Activated CD4-positive, alpha-beta T cell treated with anti-CD3 and anti-CD28 coated beads, Interleukin-2, amount 10 ng/mL, durations not matched to agents 7 days and 5 days (primary cell): ENCODE measurements around the gene NR2F1. TPM values are rescaled to one million over a fixed set of nuclear protein-coding genes. Genes with fewer than 3 reads are reported as not detected.

ENCODE experiments used
- CTCF ChIA-PET: fragments of 350-600 bp; sonication (Branson Sonifier 250); formaldehyde crosslinking; loops from one replicate; lab custom pipeline; 2021; ENCODE audit warnings: antibody characterized with exemption; lab: Charles Lee
- POLR2A ChIA-PET: fragments of 350-600 bp; sonication (Branson Sonifier 250); formaldehyde crosslinking; loops from one replicate; lab custom pipeline; 2021; ENCODE audit warnings: antibody characterized with exemption; lab: Charles Lee
- DNase-seq: peaks from one replicate; pipeline ENCODE4 v3.0.0-alpha.2; 2020
- H3K27ac Mint-ChIP-seq: one replicate; pipeline ENCODE4 v1.8.0; 2021; ENCODE audit warnings: mild to moderate bottlenecking, moderate library complexity, mixed read lengths
- H3K27me3 Mint-ChIP-seq: one replicate; pipeline ENCODE4 v1.8.0; 2021; ENCODE audit warnings: mixed read lengths
- H3K36me3 Mint-ChIP-seq: one replicate; pipeline ENCODE4 v1.8.0; 2021; ENCODE audit warnings: low read depth, mixed read lengths
- H3K4me1 Mint-ChIP-seq: one replicate; pipeline ENCODE4 v1.8.0; 2021; ENCODE audit warnings: mixed read lengths
- H3K4me3 Mint-ChIP-seq: one replicate; pipeline ENCODE4 v1.8.0; 2021; ENCODE audit warnings: mild to moderate bottlenecking, moderate library complexity, mixed read lengths
- H3K9me3 Mint-ChIP-seq: one replicate; pipeline ENCODE4 v1.8.0; 2021; ENCODE audit warnings: mixed read lengths
- total RNA-seq, 2 experiments: library from RNA; stranded (reverse); gene quantifications; one replicate each; pipeline ENCODE4 v1.2.3, GENCODE V29; 2021

NR2F1 gene
- total RNA-seq, 2 experiments from 2014 or later, result not detected

DNA sequence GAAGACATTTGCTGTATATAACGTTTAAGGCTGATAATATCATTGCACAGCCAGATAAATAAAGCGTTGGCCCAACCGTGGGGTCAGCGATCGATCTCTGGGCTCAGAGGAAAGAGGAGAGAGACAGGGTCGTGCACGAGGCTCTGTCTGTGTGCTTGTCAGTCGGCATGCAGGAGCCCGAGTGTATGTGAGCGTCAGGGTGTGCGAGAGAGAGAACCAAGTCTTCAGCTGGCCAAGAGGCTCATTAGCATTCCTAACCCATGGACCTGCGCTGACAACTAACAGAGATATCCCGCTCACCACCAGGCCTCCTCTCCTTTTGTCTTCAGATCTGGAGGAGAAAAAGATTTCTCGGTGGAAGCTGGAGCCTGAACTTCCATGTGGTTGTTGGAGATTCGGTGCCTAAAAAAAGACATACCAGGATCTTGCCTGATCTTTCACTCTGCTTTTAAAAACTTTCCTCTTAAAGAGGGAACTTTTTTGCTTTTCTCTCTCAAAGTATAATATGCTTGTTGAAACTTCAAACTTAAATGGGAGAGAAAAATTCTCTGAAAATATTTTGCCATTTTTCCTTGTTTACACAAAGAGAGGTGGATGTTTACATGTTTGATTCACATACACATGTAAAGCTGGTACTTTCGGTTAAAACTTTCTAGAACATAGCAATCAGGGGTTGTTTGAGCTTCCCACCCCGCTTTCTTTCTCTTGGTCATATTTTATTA, 16.5 kb downstream of the NR2F1 start:
- no peak for DNase-seq
- peaks cover 7% of the 10 kb centered on the region for H3K36me3 Mint-ChIP-seq
- ChIA-PET POLR2A (no interaction called here), CTCF (interaction anchor here (1.4 kb wide), 1 partner anchor 40 kb away, joined by 3 read pairs; no protein-coding TSS in a partner anchor)
- H3K4me1 Mint-ChIP-seq, result peaks cover 3% of the 10 kb centered on the region
- no peak overlapping the region for H3K27ac Mint-ChIP-seq
- H3K27me3 Mint-ChIP-seq, result peaks cover 40% of the 10 kb centered on the region
- H3K4me3 Mint-ChIP-seq, result no peak overlapping the region
- H3K9me3 Mint-ChIP-seq, result no peaks in the 10 kb centered on the region

DNA sequence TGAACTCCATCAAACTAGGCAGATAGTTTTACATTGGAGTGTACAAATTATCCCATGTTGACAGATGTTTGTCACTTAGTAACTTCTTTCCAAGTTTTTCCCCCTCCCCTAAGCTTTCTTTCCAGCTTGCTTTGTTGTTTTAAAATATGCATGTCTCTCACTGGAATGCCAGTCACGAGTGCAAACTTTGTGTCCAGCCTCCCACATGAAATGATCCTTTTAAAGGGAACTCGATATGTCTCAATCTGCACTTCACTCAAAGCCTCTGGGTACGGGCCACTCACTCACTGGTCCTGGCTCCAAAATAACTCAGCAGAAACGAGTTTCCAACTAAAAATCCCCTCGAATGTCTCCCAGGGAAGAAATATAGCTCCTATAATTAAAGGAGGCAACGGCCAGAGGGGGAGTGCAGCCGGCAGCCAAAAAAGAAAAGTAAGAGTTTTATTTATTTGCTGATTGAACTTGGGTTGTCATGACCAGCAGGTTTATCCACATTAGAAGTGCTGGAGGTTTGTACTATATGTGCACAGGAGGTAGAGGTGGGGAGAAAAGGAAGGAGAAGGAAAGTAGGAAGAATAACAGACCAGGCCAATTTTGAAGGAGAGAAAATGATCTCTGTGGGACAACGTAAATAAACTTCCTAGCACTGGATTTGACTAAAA, 17.5 kb downstream of the NR2F1 start:
- Mint-ChIP-seq H3K4me3 (no peak overlapping the region), H3K36me3 (peaks cover 7% of the 10 kb centered on the region), H3K27ac (no peak overlapping the region), H3K27me3 (peaks cover 40% of the 10 kb centered on the region), H3K9me3 (no peaks in the 10 kb centered on the region), H3K4me1 (peaks cover 1% of the 10 kb centered on the region)
- ChIA-PET CTCF (interaction anchor here (1.1 to 1.4 kb wide), 3 partner anchors 11 to 41 kb away, joined by 3 read pairs; no protein-coding TSS in a partner anchor), POLR2A (no interaction called here)
- no peak for DNase-seq

DNA sequence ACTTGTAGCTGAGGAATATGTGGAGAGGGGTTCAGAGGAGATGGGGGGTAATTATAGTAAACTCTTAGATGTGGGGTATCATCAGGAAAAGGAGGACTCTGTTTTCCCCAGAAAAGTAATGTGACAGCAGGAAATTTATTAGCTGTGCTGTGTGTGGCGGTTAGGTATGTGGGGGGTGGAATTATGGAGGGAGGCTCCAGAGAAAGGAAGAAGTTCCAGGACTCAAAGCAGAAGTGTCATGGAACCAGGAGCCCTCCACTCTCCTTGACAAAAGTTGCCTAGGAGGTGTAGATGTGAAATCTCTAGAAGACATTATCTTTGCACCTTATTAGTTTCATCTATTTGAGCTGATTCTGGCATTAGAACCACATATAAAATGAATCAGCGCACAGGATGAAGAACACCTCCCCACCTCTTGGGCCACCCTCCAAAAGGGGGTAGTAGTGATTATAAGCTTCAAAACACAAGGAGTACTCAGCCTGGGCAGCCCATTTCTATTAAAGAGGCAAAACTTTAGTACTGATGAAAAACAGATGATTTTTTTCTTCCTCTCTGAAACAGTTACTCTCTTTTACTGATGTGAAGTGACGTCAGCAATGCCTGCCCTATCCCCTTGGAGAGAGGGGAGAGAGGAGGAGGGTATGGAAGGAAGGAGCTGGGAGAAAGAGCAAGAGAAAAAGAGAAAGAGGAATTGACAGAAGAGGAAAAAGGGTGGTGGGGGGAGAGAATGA, 18.2 kb downstream of the NR2F1 start:
- Mint-ChIP-seq H3K27me3 (peaks cover 40% of the 10 kb centered on the region), H3K9me3 (no peaks in the 10 kb centered on the region), H3K4me1 (no peaks in the 10 kb centered on the region), H3K36me3 (peaks cover 1% of the 10 kb centered on the region), H3K27ac (peak overlapping the region; percentile 12), H3K4me3 (no peak overlapping the region)
- ChIA-PET CTCF (interaction anchor here (1.1 to 1.2 kb wide), 2 partner anchors 11 to 18 kb away, joined by 3 read pairs; no protein-coding TSS in a partner anchor), POLR2A (no interaction called here)
- DNase-seq, result no peak

DNA sequence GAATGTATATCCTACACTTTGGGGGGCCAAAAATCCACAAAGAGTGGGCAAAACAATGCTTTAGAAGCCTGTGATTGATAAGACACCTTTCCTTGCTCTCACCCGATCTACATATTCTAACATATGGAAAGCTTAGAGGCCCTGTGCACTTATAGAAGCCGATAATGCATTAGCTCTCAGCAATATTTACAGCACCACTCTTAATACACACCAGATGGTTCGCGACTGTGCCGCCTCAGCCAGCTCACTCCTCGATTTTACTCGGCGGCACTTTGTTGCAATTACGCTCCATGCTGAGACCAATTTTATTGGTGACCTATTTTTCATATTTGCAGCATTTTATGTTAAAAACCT, 18.8 kb downstream of the NR2F1 start:
- Mint-ChIP-seq H3K36me3 (peaks cover 1% of the 10 kb centered on the region), H3K4me1 (no peaks in the 10 kb centered on the region), H3K4me3 (no peak overlapping the region), H3K9me3 (no peaks in the 10 kb centered on the region), H3K27me3 (peaks cover 40% of the 10 kb centered on the region), H3K27ac (peak overlapping the region; percentile 9)
- no peak for DNase-seq
- POLR2A ChIA-PET, result no interaction called here
- CTCF ChIA-PET, result interaction anchor here (1.1 to 1.2 kb wide), 2 partner anchors 10 to 18 kb away, joined by 3 read pairs; no protein-coding TSS in a partner anchor

DNA sequence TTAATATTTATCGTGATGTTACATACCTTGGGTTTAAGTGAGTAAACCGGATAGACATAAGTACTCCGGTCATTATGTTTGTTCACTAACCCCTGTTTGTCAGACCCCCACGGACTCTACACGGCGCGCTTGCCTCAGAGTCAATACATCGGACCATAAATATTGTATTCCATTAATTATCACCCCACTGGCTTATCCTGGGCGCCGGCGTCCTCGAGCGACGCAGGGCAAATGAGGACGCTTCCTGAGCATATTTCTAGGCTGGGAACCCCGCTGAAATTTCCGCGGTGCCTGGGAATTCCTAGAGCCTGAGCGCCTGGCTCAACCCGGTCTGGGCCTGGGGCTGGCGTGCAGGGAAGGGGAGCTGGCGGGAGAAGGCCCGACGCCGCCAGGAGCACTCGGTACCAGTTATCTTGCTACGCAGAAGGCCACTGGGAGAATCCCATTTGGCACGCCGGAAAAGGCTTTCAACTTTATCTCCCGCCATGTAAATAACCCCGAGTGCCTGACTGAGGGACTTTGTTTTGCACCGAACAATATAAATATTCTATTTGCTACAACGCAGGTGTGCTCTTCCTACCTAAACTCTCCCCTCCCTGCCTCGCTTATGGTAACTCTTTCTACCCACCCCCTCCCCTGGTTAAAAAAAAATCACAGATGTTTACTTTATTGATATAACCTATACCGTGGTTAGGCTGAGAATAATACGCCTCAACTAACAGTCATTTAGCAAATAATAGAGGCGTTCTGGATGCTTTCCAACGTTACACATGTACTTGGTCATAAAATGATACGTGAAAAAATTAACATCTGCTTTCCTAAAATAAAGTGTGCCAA, 19.4 kb downstream of the NR2F1 start:
- H3K9me3 Mint-ChIP-seq, result no peaks in the 10 kb centered on the region
- H3K27ac Mint-ChIP-seq, result no peak overlapping the region
- H3K27me3 Mint-ChIP-seq, result peaks cover 40% of the 10 kb centered on the region
- peaks cover 1% of the 10 kb centered on the region for H3K36me3 Mint-ChIP-seq
- H3K4me1 Mint-ChIP-seq, result no peaks in the 10 kb centered on the region
- DNase-seq, result no peak
- H3K4me3 Mint-ChIP-seq, result no peak overlapping the region
- CTCF ChIA-PET, result no interaction called here
- POLR2A ChIA-PET, result no interaction called here

DNA sequence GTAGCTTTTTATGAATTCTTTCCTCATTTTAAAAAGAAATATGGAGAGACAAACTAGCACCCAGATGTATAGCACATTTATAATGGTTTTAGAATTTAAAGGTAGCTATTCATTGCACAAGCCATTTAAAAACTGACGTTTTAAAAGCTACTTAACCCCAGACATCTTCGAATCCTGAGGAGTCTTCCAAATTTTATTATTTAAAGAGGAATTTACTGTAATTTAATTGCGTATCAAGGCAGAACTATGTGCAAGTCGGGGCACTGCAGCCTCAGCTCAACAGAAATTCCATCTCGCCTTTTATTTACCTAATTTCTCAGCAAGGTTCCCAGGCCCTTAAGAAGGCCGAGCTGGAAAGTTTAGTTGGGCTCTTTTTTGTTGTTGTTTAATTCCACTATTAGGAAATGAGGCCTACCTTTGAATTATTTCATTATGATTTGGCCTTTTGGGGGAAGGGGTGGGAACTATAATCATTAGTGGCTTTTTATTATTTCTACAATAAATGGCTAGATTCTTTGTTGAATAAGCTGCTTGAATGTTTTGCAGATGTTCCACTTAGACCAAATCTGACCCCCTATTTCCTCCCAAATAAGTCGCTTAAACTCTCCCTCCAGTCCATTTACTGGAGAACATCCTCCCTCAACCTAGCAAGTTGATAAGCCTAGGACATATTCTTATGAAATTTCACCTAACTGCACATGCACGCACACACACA, 20.2 kb downstream of the NR2F1 start:
- no peaks in the 10 kb centered on the region for H3K9me3 Mint-ChIP-seq
- peaks cover 7% of the 10 kb centered on the region for H3K4me1 Mint-ChIP-seq
- peaks cover 1% of the 10 kb centered on the region for H3K36me3 Mint-ChIP-seq
- POLR2A ChIA-PET, result no interaction called here
- H3K27me3 Mint-ChIP-seq, result peaks cover 47% of the 10 kb centered on the region
- no peak overlapping the region for H3K4me3 Mint-ChIP-seq
- no peak overlapping the region for H3K27ac Mint-ChIP-seq
- CTCF ChIA-PET, result no interaction called here
- no peak for DNase-seq

DNA sequence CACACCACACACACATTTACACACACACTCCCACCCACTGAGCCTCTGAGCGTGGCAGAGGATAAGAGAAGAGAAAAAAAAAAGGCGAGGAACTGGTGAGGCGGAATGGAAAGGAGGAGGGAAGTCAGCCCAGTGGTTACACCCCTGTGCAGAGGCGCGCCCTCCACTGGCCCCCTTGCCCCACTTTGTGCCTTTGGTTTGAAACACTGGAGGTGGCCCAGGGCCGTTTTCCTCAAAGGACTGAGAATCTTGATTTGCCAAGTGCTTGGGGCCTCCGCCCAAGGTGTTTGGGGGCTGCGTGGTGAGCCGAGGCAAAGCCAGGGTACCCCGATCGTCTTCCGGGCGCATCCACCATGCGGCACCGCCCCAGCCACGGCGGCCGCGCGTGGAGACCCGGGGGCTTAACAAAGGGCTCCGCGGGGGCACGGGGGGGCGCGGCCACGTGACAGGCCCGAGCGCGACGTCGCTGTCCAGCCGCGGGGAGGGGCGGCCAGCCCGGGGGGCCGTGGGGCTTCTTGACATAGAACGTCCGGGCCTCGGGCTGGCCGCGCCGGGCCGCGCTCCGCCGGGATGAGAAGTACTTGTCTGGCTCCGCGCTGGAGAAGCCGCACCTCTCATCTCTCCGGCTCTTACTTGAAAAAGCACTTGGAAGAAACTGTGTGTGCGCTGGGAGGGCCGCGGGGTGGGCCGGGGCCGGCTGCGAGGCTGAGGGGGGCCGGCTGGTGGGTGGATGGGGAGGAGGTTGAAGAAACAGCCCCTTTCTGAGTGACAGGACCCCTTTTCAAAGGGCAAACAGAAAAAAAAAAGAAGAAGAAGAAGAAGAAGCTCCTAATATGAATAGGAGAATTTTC, 21.0 kb downstream of the NR2F1 start:
- H3K4me1 Mint-ChIP-seq, result peaks cover 7% of the 10 kb centered on the region
- H3K4me3 Mint-ChIP-seq, result no peak overlapping the region
- ChIA-PET POLR2A (no interaction called here), CTCF (no interaction called here)
- H3K27ac Mint-ChIP-seq, result no peak overlapping the region
- H3K36me3 Mint-ChIP-seq, result peaks cover 1% of the 10 kb centered on the region
- no peaks in the 10 kb centered on the region for H3K9me3 Mint-ChIP-seq
- H3K27me3 Mint-ChIP-seq, result peaks cover 54% of the 10 kb centered on the region
- DNase-seq, result no peak

DNA sequence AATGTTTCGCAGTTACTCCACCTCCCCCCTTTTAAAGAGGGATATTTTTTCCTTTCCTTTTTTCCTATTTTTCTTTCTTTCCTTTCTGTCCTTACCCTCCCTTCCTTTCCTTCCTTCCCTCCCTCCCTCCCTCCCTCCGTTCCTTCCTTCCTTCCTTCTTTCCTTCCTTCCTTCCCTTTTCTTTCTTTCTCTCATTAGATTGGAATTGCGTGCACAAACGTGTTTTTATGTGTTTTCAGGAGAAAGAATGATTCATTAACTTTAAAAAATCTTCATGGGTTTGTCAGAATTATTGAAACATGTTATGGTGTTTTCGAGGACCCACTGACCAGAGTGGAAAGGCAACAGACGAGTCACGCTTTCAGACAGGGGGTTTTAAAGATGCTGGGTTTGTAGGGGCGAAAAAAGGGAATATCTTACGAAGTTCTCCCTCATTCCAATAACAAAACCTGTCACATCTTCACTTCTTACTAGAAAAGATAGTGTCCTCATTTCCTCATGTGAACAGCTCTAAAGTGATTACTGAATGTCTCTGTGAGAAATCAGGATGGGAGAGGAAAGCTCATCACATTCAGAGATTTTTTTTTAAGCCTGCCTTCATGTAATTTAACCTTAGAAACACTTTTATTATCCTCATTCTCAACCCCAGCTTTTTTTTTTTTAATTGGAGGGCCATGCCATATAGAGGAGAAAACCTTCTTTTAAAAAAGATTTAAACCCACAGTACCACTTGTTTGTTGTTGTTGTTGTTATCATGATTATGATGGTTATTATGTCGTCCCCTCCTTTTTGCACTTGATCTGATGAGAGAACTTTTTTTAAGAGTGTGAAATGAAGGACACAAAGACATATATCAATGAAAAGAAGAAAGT, 21.9 kb downstream of the NR2F1 start:
- peaks cover 1% of the 10 kb centered on the region for H3K36me3 Mint-ChIP-seq
- no peaks in the 10 kb centered on the region for H3K9me3 Mint-ChIP-seq
- H3K4me3 Mint-ChIP-seq, result no peak overlapping the region
- DNase-seq, result no peak
- H3K27ac Mint-ChIP-seq, result no peak overlapping the region
- H3K27me3 Mint-ChIP-seq, result peaks cover 62% of the 10 kb centered on the region
- H3K4me1 Mint-ChIP-seq, result peaks cover 7% of the 10 kb centered on the region
- CTCF ChIA-PET, result no interaction called here
- POLR2A ChIA-PET, result no interaction called here

DNA sequence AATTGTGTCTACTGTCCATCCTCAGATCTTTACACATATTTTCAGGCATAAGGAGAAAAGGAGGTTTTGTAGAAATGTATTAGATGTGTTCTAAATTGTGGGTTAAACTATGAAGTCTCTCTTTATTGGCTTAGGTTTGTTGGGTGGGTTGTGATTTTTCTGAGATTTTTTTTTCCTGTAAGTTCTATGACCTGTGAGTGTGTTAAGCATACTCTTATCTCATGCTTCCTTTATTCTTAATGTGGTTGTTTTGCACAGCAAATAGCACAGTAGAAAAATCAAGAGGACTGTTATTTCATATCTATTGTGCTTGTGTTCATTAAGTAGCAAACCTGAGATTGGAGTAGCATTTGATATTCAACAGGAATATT, 23.3 kb downstream of the NR2F1 start:
- DNase-seq, result no peak
- Mint-ChIP-seq H3K36me3 (peaks cover 1% of the 10 kb centered on the region), H3K27me3 (peaks cover 77% of the 10 kb centered on the region), H3K27ac (no peak overlapping the region), H3K9me3 (no peaks in the 10 kb centered on the region), H3K4me3 (no peak overlapping the region), H3K4me1 (peaks cover 7% of the 10 kb centered on the region)
- CTCF ChIA-PET, result interaction anchor here (1.6 kb wide), 1 partner anchor 28 kb away, joined by 6 read pairs; no protein-coding TSS in a partner anchor
- POLR2A ChIA-PET, result no interaction called here

DNA sequence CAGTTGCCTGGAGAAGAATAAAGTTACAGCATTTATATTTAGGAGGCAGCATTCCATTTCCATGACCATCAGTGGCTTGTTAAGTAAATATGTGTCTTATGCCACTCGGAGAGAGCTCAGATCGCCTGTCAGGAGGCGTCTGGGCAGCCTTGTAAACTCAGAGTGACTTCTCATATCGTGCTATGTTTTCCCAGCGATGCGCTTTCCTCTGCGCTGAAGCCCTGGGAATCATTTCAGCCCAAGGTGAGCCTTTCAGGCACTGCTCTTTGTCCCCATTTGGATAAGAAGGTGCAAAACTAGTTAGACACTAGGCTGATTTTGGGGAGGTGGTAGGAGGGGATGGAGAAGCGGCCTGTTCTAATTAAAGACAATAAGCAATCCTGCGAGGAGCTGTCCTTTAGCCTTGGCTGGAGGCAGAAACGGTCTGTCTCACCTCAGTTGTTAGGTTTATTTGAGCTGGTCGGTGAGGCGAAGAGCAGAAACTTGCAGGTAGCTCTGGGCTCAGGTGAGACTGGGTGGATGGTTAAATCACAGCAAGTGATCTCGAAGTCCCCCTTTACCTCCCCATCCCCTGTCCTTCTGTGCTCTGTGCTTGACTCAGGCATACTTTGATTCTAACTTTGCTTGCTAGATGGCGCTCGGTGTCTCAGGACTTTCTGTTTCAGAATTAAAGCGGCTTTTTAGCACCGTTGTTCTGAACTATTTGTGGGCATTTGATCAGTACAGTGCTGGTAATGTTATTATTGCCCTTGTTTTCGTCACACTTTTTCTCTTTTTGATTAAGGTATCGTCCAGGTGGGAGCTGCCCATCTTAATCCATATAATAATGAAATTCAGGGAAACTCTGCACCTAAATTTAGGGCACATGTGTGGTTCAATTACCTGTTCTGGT, 24.6 kb downstream of the NR2F1 start:
- peak; percentile 53 for DNase-seq
- ChIA-PET CTCF (interaction anchor here (0.7 to 1.6 kb wide), 3 partner anchors 13 to 29 kb away, joined by 3 to 6 read pairs (median 3); no protein-coding TSS in a partner anchor), POLR2A (no interaction called here)
- Mint-ChIP-seq H3K4me1 (peaks cover 10% of the 10 kb centered on the region), H3K27me3 (peaks cover 89% of the 10 kb centered on the region), H3K27ac (no peak overlapping the region), H3K4me3 (no peak overlapping the region), H3K9me3 (no peaks in the 10 kb centered on the region), H3K36me3 (peaks cover 3% of the 10 kb centered on the region)
